ENCODE results near the gene BRIX1. TPM values are rescaled to one million over a fixed set of nuclear protein-coding genes. Genes with fewer than 3 reads are reported as not detected.
A peak's percentile ranks its signal among the peaks of the same experiment; 100 is the strongest.
"Not testable (repeated sequence)": the region's sequence is repeated elsewhere in the genome, so short reads cannot be mapped to it uniquely, and the experiment has no call there.

Gene BRIX1
- polyA plus RNA-seq, 4 donors = 46.7 to 54.4 (median 52.1) TPM

DNA sequence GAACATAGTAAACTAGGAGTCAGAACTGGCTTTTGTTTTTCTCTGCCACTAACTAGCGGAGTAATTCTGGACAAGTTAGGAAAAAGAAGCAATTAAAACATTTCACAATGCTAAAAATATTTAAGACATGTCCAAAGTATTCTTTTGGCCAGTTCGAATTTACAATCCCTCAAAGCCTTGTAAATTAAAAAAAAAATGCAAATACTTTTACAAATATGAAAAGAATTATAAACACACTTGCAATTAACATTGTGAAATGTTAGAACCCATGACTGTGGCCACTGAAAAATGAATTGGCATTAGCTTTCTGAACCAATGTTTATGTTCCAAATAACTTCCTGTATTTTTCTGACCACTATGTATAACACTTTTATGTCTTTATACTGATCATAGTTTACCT, 2.4 kb upstream of the BRIX1 start:
- no peak for DNase-seq (ENCODE audit: low read depth in 4 of 4, low spot score in 2 of 4)

DNA sequence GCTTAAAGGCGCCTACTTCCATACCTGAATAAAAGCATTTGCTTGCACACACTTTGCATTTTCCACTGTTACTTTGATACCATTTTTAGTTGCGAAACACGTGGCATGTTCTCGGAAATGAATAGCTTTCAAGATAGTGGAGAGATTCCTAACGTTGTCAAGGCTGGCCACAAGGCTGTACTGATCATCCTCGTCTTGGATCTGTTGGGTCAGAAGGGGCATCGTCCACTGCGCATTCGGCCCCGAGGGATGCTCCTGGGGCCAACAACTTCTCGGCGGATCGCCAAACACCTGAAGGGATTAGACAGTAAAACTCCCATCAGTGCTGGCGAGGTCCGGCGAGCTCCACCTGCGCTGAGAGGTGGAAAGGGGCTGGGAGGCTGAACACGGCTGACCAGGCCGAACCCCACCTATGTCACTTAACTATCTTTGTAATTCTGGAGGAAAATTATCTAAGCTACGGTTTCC, 806 bp upstream of the BRIX1 start:
- no peak for DNase-seq (ENCODE audit: low read depth in 4 of 4, low spot score in 2 of 4)

DNA sequence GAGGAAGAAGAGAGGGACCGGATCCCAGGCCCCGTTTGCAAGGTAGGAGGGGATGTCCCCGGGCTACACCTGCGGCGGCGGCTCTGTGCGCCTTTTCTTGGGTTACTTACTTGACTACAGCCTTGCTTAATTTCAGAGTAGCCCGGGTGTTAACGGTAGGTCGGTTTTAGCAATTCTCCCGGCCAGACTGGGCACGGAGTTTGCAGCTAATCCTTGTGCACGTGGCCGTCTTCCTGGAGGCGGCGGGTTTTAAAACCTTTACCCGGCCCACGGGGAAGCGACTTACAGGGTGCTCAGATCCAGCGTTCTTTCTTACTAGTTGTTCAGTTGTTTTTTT, 313 bp downstream of the BRIX1 start:
- DNase-seq (ENCODE audit: low read depth in 4 of 4, low spot score in 2 of 4) = no peak

DNA sequence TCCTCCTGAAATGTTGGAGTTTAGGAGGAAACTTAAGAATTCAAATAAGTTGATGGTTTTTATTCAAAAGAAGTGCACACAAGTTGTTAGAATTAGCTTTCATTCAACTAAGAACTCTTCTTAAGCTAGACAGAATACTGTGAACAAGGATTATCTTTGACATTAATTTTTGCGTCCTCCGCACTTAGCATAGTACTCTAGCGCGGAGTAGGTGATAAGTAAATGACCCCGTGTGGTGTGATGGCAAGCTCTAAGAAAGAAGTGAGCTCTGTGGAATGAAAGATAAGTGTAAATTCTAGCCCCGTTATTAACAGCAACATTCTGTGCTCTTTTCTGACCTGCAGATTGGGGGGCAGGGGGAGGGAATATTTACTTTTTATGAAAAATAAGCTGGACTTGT, 1.0 kb downstream of the BRIX1 start:
- DNase-seq (ENCODE audit: low read depth in 4 of 4, low spot score in 2 of 4) = no peak

DNA sequence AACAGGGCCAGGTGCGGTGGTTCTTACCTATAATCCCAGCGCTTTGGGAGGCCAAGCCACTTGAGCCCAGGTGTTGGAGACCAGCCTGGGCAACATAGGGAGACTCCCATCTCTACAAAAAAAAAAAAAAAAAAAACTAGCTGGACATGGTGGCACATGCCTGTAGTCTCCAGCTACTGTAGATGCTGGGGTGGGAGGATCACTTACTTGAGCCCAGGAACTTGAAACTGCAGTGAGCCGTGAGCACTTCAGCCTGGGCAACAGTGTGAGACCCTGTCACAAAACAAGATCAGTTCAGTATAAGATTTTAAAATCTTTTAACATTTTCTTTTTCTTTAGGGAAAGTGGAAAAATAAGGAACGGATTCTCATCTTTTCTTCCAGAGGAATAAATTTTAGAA, 2.5 kb downstream of the BRIX1 start:
- no peak for DNase-seq (ENCODE audit: low read depth in 4 of 4, low spot score in 2 of 4)

DNA sequence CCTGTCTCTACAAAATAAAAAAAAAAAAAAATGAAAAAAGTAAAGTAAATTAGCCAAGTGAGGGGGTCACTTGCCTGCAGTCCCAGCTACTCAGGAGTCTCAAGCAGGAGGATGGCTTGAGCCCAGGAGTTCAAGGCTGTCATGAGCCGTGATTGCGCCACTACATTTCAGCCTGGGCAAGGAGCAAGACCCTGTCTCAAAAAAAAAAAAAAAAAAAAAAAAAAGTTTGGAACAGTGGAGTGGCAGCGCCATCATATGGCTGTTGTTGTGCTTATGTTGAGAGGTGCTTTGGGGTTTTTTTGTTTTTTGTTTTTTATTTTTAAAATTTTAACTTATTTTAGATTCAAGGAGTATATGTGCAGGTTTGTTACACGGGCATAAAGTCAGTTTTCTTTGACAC, 3.6 kb downstream of the BRIX1 start:
- no peak for DNase-seq (ENCODE audit: low read depth in 4 of 4, low spot score in 2 of 4)

DNA sequence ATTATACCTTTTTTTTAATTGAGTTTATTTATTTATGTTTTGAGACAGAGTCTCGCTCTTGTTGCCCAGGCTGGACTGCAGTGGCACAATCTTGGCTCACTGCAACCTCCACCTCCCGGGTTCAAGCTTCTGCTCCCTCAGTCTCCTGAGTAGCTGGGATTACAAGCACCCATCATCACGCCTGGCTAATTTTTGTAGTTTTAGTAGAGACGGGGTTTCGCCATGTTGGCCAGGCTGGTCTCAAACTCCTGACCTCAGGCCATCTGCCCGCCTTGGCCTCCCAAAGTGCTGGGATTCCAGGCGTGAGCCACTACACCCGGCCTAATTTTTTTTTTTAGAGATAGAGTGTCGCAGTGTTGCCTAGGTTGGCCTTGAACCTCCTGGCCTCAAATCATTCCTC, 7.7 kb downstream of the BRIX1 start:
- DNase-seq (ENCODE audit: low read depth in 4 of 4, low spot score in 2 of 4) = not testable (repeated sequence)

DNA sequence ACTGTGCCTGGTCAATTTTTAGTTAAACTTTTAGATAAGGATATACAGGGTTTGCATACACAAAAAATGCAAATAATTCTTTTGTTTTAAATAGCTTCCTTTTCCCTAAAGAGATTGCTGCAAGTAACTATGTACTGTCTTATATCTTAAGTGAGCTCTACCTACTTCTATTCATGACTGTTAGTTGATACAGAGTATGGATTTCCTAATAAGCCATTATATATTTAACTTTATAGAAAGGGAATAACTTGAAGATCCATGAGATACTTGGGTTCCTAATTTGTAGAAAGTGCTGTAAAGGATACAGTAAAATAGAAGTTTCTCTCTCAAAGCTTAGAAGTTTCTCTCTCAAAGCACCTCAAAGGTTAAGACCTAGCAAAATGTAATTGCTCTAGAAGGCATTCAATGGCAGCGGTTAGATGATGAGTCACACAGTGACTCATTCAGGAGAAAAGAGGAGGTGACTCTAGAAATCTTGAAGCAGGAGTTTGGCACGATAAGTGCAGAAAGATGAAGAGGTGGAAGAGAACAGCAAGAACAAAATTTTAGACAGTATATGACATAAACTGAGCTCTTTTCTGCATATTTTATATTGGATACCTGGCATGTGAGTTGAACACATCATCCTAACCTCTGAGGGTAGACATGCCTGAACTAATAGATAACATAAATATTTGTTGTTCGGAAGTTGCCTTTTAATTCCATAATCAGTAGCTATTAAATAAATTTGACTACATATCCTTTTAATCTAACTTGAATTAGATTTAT, 8.4 kb downstream of the BRIX1 start:
- no peak for DNase-seq (ENCODE audit: low read depth in 4 of 4, low spot score in 2 of 4)

DNA sequence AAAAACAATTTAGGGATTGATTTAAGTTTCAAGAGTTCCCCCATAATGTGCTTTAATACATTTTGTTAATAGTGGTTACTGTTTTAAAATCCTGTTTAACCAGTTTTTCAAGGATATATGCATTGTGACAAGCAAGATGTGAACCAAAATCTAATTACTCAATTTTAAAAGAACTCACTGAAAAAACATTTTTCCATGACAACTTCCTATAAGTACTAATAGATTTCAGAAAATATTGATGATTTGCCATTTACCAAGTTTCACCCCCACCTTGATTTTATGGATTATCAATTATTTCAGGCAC, 8.9 kb downstream of the BRIX1 start:
- DNase-seq (ENCODE audit: low read depth in 4 of 4, low spot score in 2 of 4) = no peak

DNA sequence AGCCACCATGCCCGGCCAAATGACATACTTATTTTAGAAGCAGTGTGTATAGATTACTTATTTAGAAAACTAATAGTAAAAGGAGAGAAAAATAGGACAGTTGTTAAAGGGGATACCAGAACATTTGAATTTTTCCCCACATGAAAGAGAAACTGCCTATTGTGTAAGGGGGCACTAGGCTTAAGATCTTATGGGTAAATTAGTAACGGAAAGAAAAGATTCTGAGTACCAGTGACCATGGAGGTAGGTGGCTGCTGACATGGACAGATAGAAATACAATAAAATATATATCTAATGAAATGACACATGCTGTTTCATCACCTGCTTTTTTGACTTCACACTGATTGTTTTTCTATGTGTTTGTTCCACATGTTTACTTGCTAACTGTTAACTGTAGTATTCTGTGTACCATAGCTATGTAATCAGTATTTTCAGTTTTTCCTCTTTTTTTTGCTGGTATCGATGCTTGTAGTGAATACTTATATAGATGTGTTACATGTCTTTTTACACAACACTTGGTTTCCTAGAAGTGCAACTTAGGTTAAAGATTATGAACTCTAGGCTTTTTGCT, 10.9 kb downstream of the BRIX1 start:
- DNase-seq (ENCODE audit: low read depth in 4 of 4, low spot score in 2 of 4) = no peak

DNA sequence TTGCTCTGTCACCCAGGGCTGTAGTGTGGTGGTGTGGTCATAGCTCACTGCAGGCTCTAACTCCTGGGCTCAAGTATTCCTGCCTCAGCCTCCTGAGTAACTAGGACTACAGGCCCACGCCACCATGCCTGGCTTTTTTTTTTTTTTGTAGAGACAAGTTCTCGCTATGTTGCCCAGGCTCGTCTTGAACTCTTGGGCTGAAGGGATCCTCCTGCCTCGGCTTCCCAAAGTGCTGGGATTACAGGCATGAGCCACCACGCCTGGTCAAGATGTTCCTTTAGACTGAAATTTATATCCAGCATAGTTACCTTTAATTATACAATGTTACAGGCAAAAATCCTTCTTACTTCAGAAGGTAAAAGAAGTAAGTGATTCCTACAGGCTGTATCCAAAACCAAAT, 12.3 kb downstream of the BRIX1 start:
- no peak for DNase-seq (ENCODE audit: low read depth in 4 of 4, low spot score in 2 of 4)

DNA sequence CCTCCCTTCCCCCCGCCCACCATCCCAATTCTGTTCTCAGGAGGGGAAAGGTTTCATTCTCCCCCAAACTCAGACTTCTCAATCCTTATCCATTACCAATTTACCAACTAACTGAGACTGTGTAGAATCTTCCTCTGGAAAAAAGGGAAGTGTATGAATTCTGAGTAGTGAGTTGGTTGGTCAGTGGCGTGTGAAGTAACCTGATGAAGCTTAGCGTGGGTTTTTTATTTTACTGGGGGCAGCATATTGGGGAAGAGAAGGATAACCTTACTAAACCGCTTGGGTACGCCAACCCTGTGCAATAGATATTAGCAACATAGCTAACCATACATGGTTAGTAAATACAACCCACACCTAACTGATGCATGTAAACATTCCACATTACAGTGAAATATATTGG, 12.8 kb downstream of the BRIX1 start:
- DNase-seq (ENCODE audit: low read depth in 4 of 4, low spot score in 2 of 4) = no peak

DNA sequence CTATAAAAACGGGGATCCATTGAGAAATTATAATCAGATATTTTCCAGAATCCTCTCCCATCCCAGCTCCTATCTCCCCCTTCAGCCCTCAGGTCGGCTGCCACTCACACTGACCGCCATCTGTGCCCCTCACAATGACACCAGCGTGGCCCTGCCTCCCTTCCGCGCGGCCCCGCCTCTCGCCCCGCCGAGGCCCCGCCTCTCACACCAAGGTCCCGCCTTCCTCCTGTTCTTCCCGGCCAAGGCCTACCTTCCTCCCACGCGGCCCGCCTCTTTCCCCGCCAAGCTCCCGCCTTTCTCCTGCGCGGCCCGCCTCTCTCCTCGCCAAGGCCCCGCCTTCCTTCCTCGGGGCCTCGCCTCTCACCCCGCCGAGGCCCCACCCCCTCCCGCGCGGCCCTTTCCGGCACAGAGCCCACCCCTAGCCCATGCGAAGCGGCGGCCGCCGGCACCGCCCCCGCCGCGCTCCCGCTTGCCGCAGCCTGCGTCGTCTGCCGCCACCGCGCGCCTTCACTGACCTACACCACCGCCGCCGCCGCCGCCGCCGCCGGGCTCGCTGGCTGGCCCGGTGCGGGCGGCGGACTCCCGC, 13.7 kb downstream of the BRIX1 start, which contains the start of gene DNAJC21:
Gene DNAJC21, plus strand, starts transcription at position 426 of the 586 bp plus-strand sequence. CDS start 261 bp downstream, outside the sequence.
- DNase-seq (ENCODE audit: low read depth in 4 of 4, low spot score in 2 of 4) = peak; percentile 75 to 94 (median 88)

DNA sequence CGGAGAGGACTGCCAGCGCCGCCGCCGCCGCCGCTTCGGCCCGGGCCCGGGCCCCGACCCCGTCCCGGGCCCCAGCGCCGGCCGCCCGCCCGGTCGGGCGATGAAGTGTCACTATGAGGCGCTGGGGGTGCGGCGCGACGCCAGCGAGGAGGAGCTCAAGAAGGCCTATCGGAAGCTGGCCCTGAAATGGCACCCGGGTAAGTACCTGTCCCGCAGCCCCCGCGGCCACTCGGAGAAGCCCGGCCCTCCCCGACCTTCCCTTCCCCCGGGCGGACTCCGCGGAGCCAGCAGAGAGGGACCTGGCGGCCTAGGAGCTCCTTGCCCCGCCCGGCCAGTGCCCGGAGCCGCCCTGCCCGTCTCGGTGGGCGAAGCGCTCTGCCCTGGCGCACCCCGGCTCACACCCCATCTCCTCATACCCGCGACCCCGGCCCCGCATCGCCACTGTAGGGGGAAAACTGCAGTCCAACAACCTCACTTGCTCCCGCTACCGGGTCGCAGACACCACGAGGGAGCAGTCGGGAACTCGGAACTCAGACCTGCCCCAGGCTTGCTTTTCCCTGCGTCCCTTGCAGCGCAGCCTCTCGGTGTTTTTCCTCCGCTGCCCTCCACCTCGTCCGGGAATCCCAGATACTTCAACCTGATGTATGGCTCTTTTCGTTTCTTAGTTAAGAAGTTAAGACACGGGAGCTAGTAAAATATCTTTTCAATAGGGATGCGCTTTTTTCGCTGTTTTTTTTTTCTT, 14.4 kb downstream of the BRIX1 start:
- DNase-seq (ENCODE audit: low read depth in 4 of 4, low spot score in 2 of 4) = peak in 3 of 4 donors; percentile 59 to 75 (median 67)

DNA sequence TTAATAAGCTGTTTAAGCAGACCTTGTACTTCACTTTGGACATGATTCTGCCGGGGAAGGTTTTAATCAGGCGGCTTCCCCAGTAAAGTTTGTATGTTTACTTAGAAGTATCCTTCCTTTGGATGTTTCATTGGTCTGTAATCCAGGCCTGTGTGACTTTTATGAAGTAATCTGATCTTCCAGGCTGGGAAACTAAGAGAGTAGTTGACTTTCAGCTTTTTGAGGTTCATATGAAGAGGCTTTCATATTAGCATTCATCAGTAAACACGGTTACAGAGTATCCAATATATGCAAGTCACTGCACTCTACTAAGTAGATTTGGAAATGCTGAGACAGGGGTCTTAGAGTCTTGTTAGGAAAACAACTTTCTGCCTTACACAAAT, 14.9 kb downstream of the BRIX1 start:
- DNase-seq (ENCODE audit: low read depth in 4 of 4, low spot score in 2 of 4) = peak in 1 of 4 donors; percentile 17

DNA sequence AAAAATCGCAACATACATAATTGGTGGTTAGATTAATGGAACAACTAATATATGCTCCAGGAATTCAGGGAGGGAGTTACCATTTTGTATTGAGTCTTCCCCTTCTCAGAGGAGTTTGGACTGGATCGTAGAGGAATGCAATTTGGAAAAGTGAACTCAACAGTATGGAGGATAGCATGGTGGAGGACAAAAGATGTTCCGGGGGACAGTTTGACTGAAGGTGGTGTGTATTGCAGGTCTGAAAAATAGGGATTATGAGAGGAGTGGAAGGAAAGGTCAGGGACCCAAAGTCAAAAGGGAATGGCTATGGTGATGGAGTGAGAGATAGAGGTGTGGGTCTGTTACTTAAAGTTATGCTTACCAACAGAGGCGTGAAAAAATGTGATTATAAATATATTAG, 15.4 kb downstream of the BRIX1 start:
- no peak for DNase-seq (ENCODE audit: low read depth in 4 of 4, low spot score in 2 of 4)

DNA sequence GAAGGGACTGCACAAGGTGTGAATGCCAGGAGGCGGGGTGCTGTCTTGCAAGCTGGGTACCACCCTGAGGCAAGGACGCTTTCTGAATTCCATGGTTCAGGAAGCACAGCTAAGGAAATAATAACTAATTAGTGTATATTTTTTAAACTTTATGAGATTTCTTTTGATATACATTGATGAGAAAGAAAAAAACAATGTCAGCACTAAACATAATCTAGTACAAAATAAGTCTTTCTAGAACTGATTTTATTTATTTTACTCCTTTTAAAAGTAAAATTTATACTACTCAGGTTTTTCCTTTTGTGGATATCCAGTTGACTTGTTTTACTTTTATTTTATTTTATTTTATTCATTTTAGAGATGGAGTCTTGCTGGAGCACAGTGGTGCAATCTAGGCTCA, 17.4 kb downstream of the BRIX1 start:
- no peak for DNase-seq (ENCODE audit: low read depth in 4 of 4, low spot score in 2 of 4)

DNA sequence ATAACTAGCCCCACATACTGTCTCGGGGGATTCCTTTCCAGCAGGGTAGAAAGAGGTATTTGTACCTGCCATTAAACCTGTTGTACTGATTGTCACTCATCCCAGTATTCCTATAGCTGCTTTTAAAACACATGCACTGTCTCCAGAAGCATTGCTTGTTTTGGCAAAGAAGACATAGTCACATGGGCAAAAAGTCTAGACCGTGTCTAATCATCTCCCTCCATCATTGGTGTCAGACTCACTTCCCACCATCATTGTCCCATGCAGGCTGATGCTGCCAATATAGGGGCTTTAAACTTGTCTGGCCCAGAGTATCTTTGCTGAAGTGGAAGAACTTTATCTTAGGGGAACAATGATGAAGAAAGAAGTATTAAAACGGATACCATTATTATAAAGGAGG, 26.4 kb downstream of the BRIX1 start:
- DNase-seq (ENCODE audit: low read depth in 4 of 4, low spot score in 2 of 4) = no peak

DNA sequence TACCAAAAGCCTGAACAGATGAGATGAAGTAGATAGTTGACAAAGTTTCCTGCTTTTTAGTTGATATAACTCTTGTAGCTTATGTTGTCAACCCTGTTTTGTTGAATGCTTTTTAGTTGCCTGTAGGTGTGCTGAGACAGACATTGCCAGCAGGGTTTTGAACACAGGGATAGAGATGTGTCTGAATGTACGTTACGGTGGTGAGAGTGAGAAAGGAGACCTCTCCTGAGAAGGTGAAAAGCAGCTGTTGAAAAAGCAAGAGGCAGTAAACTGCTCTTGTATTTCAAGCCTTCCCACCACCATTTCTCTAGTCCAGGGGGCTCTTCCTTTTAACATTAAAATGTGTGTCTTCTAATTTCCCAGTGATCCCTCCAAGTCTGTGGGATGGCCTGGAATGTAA, 28.5 kb downstream of the BRIX1 start:
- no peak for DNase-seq (ENCODE audit: low read depth in 4 of 4, low spot score in 2 of 4)

DNA sequence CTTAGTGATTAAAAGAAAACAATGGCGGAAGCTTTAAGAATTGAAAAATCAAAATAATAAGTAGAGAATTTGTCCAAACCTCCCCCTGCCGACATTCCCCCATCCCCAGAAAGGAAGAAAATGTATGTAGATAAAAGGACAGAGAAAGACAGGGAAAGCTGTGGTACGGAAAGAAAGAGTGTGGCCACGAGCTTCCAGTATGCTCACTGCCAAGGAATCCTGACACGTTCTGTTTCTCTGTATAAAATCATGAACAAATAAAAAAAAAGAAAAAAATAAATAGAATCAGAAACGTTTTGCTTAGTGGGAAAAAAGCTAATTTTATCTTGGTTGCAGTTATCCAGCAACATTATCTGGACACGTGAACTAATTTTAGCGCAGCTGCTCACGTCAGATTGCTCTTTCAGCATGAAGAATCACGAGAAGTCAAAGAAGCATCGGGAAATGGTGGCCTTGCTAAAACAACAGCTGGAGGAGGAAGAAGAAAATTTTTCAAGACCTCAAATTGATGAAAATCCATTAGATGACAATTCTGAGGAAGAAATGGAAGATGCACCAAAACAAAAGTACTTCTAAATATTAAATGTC, 29.0 kb downstream of the BRIX1 start:
- no peak for DNase-seq (ENCODE audit: low read depth in 4 of 4, low spot score in 2 of 4)

DNA sequence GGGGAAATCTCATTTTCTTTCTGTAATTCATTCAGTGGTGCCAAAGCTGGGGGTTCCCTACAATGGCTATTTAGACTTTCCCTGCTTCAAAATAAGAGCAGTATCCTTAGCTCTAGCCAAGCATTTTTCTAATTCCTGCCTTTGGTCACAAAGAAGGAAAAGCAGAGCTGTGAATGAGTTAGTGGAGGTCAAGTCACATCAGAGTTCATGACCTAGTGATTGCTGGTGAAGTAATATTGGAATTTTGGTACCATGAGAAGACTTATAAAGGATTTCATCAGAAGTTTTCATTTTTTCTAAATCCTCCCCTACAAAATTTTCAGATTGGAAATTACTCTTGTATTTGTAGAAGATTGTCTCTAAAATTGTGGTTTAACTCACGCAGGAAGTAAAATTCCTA, 41.8 kb downstream of the BRIX1 start:
- no peak for DNase-seq (ENCODE audit: low read depth in 4 of 4, low spot score in 2 of 4)
